SK-N-SH treated with all-trans-retinoic acid at 6 μM for 48 hours (cell line): Measurements from ENCODE around the gene RB1.

Source experiments
- ATAC-seq: fragments of 200-7000 bp; cut with Tn5 transposase; 3 replicates; pipeline ENCODE4 v1.9.1; 2020; ENCODE audit warnings: mild to moderate bottlenecking, moderate library complexity
- ARNTL ChIP-seq: fragments of 450-650 bp; formaldehyde crosslinking; IDR thresholded peaks from 2 replicates; pipeline ENCODE4 v1.5.0; 2020; ENCODE audit warnings: low read depth, mild to moderate bottlenecking, moderate library complexity, borderline replicate concordance
- BACH2 ChIP-seq: fragments of 250-450 bp; sonication (Bioruptor Pico); IDR thresholded peaks from 2 replicates; pipeline ENCODE4 v1.9.0; 2021; ENCODE audit warnings: mild to moderate bottlenecking, borderline replicate concordance
- CSDC2 ChIP-seq: fragments of 250-450 bp; sonication (Bioruptor Pico); IDR thresholded peaks from 2 replicates; pipeline ENCODE4 v1.5.0; 2020; ENCODE audit warnings: mild to moderate bottlenecking, moderate library complexity
- ESRRG ChIP-seq: fragments of 250-450 bp; sonication (Bioruptor Pico); IDR thresholded peaks from 2 replicates; pipeline ENCODE4 v1.6.1; 2021; ENCODE audit warnings: mild to moderate bottlenecking
- GLIS3 ChIP-seq: fragments of 250-450 bp; sonication (Bioruptor Pico); IDR thresholded peaks from 2 replicates; pipeline ENCODE4 v1.5.0; 2020; ENCODE audit warnings: mild to moderate bottlenecking, moderate library complexity
- ISL1 ChIP-seq: fragments of 250-450 bp; sonication (Bioruptor Pico); IDR thresholded peaks from 2 replicates; pipeline ENCODE4 v2.1.2; 2022; ENCODE audit warnings: mild to moderate bottlenecking, moderate library complexity
- OSR1 ChIP-seq: fragments of 250-450 bp; sonication (Bioruptor Pico); IDR thresholded peaks from 2 replicates; pipeline ENCODE4 v1.8.0; 2022; ENCODE audit warnings: moderate library complexity, mild to moderate bottlenecking, inconsistent platforms
- PPARA ChIP-seq: fragments of 250-450 bp; sonication (Bioruptor Pico); IDR thresholded peaks from 2 replicates; pipeline ENCODE4 v1.5.0; 2020; ENCODE audit warnings: mild to moderate bottlenecking, borderline replicate concordance
- RARB ChIP-seq: fragments of 250-450 bp; sonication (Bioruptor Pico); IDR thresholded peaks from 2 replicates; pipeline ENCODE4 v1.8.0; 2021; ENCODE audit warnings: mild to moderate bottlenecking, moderate library complexity
- SNAI2 ChIP-seq: fragments of 250-450 bp; sonication (Bioruptor Pico); IDR thresholded peaks from 2 replicates; pipeline ENCODE4 v1.5.0; 2020; ENCODE audit warnings: mild to moderate bottlenecking, moderate library complexity
- TCF4 ChIP-seq: fragments of 250-450 bp; sonication (Bioruptor Pico); IDR thresholded peaks from 2 replicates; pipeline ENCODE4 v1.8.0; 2021; ENCODE audit warnings: mild to moderate bottlenecking, moderate library complexity, borderline replicate concordance
- TOX ChIP-seq: fragments of 250-450 bp; sonication (Bioruptor Pico); IDR thresholded peaks from 2 replicates; pipeline ENCODE4 v1.8.0; 2021; ENCODE audit warnings: mild to moderate bottlenecking, moderate library complexity, borderline replicate concordance
- ZC3H10 ChIP-seq: fragments of 250-450 bp; sonication (Bioruptor Pico); IDR thresholded peaks from 2 replicates; pipeline ENCODE4 v1.5.1; 2021; ENCODE audit warnings: mild to moderate bottlenecking, moderate library complexity
- ZFP3 ChIP-seq: fragments of 250-450 bp; sonication (Bioruptor Pico); IDR thresholded peaks from 2 replicates; pipeline ENCODE4 v1.5.0; 2020; ENCODE audit warnings: mild to moderate bottlenecking, moderate library complexity
- ZFP30 ChIP-seq: fragments of 450-650 bp; formaldehyde crosslinking; IDR thresholded peaks from 2 replicates; pipeline ENCODE4 v1.5.0; 2022; ENCODE audit warnings: mild to moderate bottlenecking, moderate library complexity
- ZNF565 ChIP-seq: fragments of 450-650 bp; formaldehyde crosslinking; conservative IDR thresholded peaks from 2 replicates; pipeline ENCODE4 v1.5.0; 2020; ENCODE audit warnings: low read depth, mild to moderate bottlenecking, moderate library complexity
- ZNF70 ChIP-seq: fragments of 450-650 bp; formaldehyde crosslinking; IDR thresholded peaks from 2 replicates; pipeline ENCODE4 v1.5.0; 2020; ENCODE audit warnings: mild to moderate bottlenecking, moderate library complexity
- ZNF8 ChIP-seq: fragments of 450-650 bp; formaldehyde crosslinking; IDR thresholded peaks from 2 replicates; pipeline ENCODE4 v1.5.0; 2020; ENCODE audit warnings: mild to moderate bottlenecking, moderate library complexity
- TF ChIP-seq, protein P1 (sequence below): fragments of 250-450 bp; sonication (Bioruptor Pico); IDR thresholded peaks from 2 replicates; pipeline ENCODE4 v1.8.0; 2021; ENCODE audit warnings: low read depth, mild to moderate bottlenecking, moderate library complexity, borderline replicate concordance
- TF ChIP-seq, protein P2 (sequence below): fragments of 250-450 bp; sonication (Bioruptor Pico); IDR thresholded peaks from 2 replicates; pipeline ENCODE4 v1.5.1; 2020; ENCODE audit warnings: low read depth, mild to moderate bottlenecking, moderate library complexity
- TF ChIP-seq, protein P3 (sequence below): fragments of 250-450 bp; sonication (Bioruptor Pico); IDR thresholded peaks from 2 replicates; pipeline ENCODE4 v1.8.0; 2020; ENCODE audit warnings: mild to moderate bottlenecking, moderate library complexity, borderline replicate concordance
- TF ChIP-seq, protein P4 (sequence below): fragments of 250-450 bp; sonication (Bioruptor Pico); IDR thresholded peaks from 2 replicates; pipeline ENCODE4 v1.5.1; 2021; ENCODE audit warnings: mild to moderate bottlenecking, moderate library complexity
- TF ChIP-seq, protein P5 (sequence below): fragments of 250-450 bp; sonication (Bioruptor Pico); IDR thresholded peaks from 2 replicates; pipeline ENCODE4 v1.5.0; 2020; ENCODE audit warnings: mild to moderate bottlenecking, moderate library complexity

The RB1 gene

DNA sequence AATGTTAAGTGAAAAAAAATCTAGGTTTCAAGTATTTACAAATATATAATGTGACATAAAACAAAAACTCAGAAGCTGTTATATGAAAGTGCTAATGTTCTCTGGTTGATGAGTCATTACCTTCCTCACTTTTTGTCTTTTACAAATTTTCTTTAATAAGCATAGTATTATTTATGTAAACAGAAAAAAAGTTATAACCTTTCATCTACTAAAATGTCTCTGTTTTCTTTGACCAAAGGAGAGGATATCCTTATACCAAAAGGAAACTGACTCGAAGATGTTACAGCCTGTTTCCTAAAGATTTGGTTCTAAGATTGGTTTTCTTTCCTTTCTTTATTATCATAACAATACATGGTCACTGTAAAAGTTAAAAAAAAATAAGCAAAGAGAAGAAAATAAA, 191.3 kb downstream of the RB1 start:
- no peak for ATAC-seq

DNA sequence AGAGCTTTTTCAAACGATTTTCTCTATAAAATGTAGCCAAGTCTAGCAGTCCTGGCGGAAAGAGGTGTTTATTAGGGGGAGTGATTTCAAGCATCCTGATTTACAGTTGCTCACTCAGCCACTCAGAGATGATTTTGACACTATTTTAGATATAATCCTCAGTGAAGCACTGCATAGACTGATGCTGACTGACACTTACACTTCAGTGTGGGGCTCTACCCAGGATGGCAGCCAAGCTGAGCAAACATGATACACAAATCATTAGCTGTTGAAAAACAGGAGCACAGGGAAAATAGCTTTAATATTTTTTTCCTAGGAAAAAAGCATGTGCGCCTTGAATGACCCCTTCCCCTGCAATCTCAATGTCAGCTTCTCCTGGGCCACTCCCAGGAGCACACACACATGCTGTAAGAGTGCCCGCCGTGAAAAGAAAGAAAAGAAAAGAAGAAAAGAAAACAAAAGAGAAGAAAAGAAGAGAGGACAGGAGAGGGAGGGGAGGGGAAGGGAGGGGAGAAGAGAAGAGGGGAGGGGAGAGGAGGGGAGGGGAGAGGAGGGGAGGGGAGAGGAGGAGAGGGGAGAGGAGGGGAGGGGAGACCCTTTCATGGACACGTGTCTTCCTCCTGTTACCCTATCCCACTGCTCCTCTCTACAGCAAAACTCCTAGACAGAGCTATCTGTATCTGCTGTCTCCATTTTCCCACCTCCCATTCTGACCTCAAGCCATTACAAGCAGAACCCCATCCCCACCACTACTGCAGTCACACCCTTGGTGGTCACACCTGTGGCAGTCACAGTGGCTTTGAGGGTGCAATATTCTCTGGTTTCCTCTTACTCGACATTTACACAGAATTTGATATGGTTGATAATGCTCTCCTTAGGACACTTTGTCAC, 193.0 kb downstream of the RB1 start:
- no peak for ATAC-seq
- no peak for TF ChIP-seq ZNF565 (CRISPR knock-in tag)
- TF ChIP-seq, protein P1, sequence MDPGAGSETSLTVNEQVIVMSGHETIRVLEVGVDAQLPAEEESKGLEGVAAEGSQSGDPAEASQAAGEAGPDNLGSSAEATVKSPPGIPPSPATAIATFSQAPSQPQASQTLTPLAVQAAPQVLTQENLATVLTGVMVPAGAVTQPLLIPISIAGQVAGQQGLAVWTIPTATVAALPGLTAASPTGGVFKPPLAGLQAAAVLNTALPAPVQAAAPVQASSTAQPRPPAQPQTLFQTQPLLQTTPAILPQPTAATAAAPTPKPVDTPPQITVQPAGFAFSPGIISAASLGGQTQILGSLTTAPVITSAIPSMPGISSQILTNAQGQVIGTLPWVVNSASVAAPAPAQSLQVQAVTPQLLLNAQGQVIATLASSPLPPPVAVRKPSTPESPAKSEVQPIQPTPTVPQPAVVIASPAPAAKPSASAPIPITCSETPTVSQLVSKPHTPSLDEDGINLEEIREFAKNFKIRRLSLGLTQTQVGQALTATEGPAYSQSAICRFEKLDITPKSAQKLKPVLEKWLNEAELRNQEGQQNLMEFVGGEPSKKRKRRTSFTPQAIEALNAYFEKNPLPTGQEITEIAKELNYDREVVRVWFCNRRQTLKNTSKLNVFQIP: no peak
- TF ChIP-seq, protein P2, sequence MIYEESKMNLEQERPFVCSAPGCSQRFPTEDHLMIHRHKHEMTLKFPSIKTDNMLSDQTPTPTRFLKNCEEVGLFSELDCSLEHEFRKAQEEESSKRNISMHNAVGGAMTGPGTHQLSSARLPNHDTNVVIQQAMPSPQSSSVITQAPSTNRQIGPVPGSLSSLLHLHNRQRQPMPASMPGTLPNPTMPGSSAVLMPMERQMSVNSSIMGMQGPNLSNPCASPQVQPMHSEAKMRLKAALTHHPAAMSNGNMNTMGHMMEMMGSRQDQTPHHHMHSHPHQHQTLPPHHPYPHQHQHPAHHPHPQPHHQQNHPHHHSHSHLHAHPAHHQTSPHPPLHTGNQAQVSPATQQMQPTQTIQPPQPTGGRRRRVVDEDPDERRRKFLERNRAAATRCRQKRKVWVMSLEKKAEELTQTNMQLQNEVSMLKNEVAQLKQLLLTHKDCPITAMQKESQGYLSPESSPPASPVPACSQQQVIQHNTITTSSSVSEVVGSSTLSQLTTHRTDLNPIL (CRISPR knock-in tag): no peak
- no peak for TF ChIP-seq TOX (CRISPR knock-in tag)
- TF ChIP-seq ESRRG (CRISPR knock-in tag): no peak
- TF ChIP-seq ISL1 (CRISPR knock-in tag): no peak
- TF ChIP-seq, protein P3, sequence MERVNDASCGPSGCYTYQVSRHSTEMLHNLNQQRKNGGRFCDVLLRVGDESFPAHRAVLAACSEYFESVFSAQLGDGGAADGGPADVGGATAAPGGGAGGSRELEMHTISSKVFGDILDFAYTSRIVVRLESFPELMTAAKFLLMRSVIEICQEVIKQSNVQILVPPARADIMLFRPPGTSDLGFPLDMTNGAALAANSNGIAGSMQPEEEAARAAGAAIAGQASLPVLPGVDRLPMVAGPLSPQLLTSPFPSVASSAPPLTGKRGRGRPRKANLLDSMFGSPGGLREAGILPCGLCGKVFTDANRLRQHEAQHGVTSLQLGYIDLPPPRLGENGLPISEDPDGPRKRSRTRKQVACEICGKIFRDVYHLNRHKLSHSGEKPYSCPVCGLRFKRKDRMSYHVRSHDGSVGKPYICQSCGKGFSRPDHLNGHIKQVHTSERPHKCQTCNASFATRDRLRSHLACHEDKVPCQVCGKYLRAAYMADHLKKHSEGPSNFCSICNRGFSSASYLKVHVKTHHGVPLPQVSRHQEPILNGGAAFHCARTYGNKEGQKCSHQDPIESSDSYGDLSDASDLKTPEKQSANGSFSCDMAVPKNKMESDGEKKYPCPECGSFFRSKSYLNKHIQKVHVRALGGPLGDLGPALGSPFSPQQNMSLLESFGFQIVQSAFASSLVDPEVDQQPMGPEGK (CRISPR knock-in tag): no peak
- TF ChIP-seq ZFP3 (CRISPR knock-in tag): no peak
- no peak for TF ChIP-seq ZNF8 (CRISPR knock-in tag)
- no peak for TF ChIP-seq TCF4 (CRISPR knock-in tag)
- TF ChIP-seq, protein P4, sequence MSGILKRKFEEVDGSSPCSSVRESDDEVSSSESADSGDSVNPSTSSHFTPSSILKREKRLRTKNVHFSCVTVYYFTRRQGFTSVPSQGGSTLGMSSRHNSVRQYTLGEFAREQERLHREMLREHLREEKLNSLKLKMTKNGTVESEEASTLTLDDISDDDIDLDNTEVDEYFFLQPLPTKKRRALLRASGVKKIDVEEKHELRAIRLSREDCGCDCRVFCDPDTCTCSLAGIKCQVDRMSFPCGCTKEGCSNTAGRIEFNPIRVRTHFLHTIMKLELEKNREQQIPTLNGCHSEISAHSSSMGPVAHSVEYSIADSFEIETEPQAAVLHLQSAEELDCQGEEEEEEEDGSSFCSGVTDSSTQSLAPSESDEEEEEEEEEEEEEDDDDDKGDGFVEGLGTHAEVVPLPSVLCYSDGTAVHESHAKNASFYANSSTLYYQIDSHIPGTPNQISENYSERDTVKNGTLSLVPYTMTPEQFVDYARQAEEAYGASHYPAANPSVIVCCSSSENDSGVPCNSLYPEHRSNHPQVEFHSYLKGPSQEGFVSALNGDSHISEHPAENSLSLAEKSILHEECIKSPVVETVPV (CRISPR knock-in tag): no peak
- TF ChIP-seq GLIS3 (CRISPR knock-in tag): no peak
- no peak for TF ChIP-seq PPARA (CRISPR knock-in tag)
- no peak for TF ChIP-seq SNAI2 (CRISPR knock-in tag)
- no peak for TF ChIP-seq ZFP30
- TF ChIP-seq RARB (CRISPR knock-in tag): no peak
- no peak for TF ChIP-seq BACH2 (CRISPR knock-in tag)
- no peak for TF ChIP-seq ARNTL (CRISPR knock-in tag)
- TF ChIP-seq CSDC2: no peak

More for the DNA sequence above, 191.3 kb downstream of the RB1 start:
- TF ChIP-seq, protein P1: no peak
- no peak for TF ChIP-seq ARNTL (CRISPR knock-in tag)
- TF ChIP-seq BACH2 (CRISPR knock-in tag): no peak
- TF ChIP-seq GLIS3 (CRISPR knock-in tag): no peak
- TF ChIP-seq ZNF70 (CRISPR knock-in tag): no peak
- TF ChIP-seq PPARA (CRISPR knock-in tag): no peak
- no peak for TF ChIP-seq ISL1 (CRISPR knock-in tag)
- no peak for TF ChIP-seq CSDC2
- no peak for TF ChIP-seq RARB (CRISPR knock-in tag)
- TF ChIP-seq SNAI2 (CRISPR knock-in tag): no peak
- no peak for TF ChIP-seq ZFP3 (CRISPR knock-in tag)
- TF ChIP-seq OSR1 (CRISPR knock-in tag): no peak
- no peak for TF ChIP-seq ZC3H10
- no peak for TF ChIP-seq TCF4 (CRISPR knock-in tag)
- TF ChIP-seq, protein P5, sequence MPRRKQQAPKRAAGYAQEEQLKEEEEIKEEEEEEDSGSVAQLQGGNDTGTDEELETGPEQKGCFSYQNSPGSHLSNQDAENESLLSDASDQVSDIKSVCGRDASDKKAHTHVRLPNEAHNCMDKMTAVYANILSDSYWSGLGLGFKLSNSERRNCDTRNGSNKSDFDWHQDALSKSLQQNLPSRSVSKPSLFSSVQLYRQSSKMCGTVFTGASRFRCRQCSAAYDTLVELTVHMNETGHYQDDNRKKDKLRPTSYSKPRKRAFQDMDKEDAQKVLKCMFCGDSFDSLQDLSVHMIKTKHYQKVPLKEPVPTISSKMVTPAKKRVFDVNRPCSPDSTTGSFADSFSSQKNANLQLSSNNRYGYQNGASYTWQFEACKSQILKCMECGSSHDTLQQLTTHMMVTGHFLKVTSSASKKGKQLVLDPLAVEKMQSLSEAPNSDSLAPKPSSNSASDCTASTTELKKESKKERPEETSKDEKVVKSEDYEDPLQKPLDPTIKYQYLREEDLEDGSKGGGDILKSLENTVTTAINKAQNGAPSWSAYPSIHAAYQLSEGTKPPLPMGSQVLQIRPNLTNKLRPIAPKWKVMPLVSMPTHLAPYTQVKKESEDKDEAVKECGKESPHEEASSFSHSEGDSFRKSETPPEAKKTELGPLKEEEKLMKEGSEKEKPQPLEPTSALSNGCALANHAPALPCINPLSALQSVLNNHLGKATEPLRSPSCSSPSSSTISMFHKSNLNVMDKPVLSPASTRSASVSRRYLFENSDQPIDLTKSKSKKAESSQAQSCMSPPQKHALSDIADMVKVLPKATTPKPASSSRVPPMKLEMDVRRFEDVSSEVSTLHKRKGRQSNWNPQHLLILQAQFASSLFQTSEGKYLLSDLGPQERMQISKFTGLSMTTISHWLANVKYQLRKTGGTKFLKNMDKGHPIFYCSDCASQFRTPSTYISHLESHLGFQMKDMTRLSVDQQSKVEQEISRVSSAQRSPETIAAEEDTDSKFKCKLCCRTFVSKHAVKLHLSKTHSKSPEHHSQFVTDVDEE (CRISPR knock-in tag): no peak
- TF ChIP-seq ESRRG (CRISPR knock-in tag): no peak
- TF ChIP-seq, protein P2 (CRISPR knock-in tag): no peak
